Neural cell (in vitro differentiated cells): ENCODE measurements around the gene USP15. TPM values are rescaled to one million over a fixed set of nuclear protein-coding genes. Genes with fewer than 3 reads are reported as not detected.

Source experiments
- H2AFZ ChIP-seq: fragments of 200-600, 300-800 bp; sonication (generic), shearing (Covaris generic); 2 replicates; pipeline ENCODE4 v1.6.0; 2014; ENCODE audit warnings: low read depth, mild to moderate bottlenecking, antibody characterized with exemption, low read length, moderate library complexity
- H3F3A ChIP-seq: fragments of 200-600 bp; shearing (Covaris generic); 2 replicates; pipeline ENCODE4 v1.6.1; 2016; ENCODE audit warnings: mild to moderate bottlenecking, moderate library complexity, mixed read lengths, antibody characterized with exemption, low read length; ENCODE audit not compliant: insufficient read depth, poor library complexity, severe bottlenecking
- H3K27ac ChIP-seq: fragments of 200-600, 300-800 bp; sonication (generic), shearing (Covaris generic); 2 replicates; pipeline ENCODE4 v1.5.1; 2014; ENCODE audit warnings: mild to moderate bottlenecking, low read length, moderate library complexity
- H3K27me3 ChIP-seq: fragments of 300-800, 200-600 bp; sonication (generic), shearing (Covaris generic); 2 replicates; pipeline ENCODE4 v1.6.0; 2014; ENCODE audit warnings: mild to moderate bottlenecking, low read depth, low read length, moderate library complexity; ENCODE audit not compliant: insufficient read depth
- H3K36me3 ChIP-seq: fragments of 300-800, 200-600 bp; sonication (generic), shearing (Covaris generic); 2 replicates; pipeline ENCODE4 v1.5.1; 2014; ENCODE audit warnings: mild to moderate bottlenecking, antibody characterized with exemption, low read length, moderate library complexity; ENCODE audit not compliant: insufficient read depth
- H3K4me2 ChIP-seq: fragments of 300-800, 200-600 bp; sonication (generic), shearing (Covaris generic); 2 replicates; pipeline ENCODE4 v1.6.0; 2014; ENCODE audit warnings: mild to moderate bottlenecking, low read length
- H3K4me3 ChIP-seq: fragments of 300-800, 200-600 bp; sonication (generic), shearing (Covaris generic); 2 replicates; pipeline ENCODE4 v1.5.1; 2014; ENCODE audit warnings: mild to moderate bottlenecking, low read length, moderate library complexity
- H3K79me2 ChIP-seq: fragments of 200-600 bp; shearing (Covaris generic); replicated peaks from 2 replicates; pipeline ENCODE4 v1.6.0; 2014; ENCODE audit warnings: mild to moderate bottlenecking, low read length, moderate library complexity; ENCODE audit not compliant: insufficient read depth
- H3K9ac ChIP-seq: fragments of 300-800, 200-600 bp; sonication (generic), shearing (Covaris generic); 2 replicates; pipeline ENCODE4 v1.6.1; 2016; ENCODE audit warnings: mild to moderate bottlenecking, low read length, mixed read lengths
- H3K9me2 ChIP-seq: fragments of 200-600 bp; shearing (Covaris generic); 2 replicates; pipeline ENCODE4 v1.6.1; 2016; ENCODE audit warnings: mild to moderate bottlenecking, low read length, mixed read lengths; ENCODE audit not compliant: insufficient read depth
- H3K9me3 ChIP-seq: fragments of 200-600, 300-800 bp; sonication (generic), shearing (Covaris generic); 2 replicates; pipeline ENCODE4 v1.6.1; 2016; ENCODE audit warnings: mild to moderate bottlenecking, mixed run types, low read length, moderate library complexity, mixed read lengths
- H4K20me1 ChIP-seq: fragments of 200-600 bp; shearing (Covaris generic); 2 replicates; pipeline ENCODE4 v1.6.1; 2016; ENCODE audit warnings: mild to moderate bottlenecking, mixed run types; ENCODE audit not compliant: insufficient read depth
- CTCF ChIP-seq: fragments of 450-650 bp; IDR thresholded peaks from 2 replicates; pipeline ENCODE4 v1.5.1; 2014; ENCODE audit warnings: antibody characterized with exemption, mild to moderate bottlenecking, moderate library complexity; ENCODE audit not compliant: poor library complexity, severe bottlenecking
- EP300 ChIP-seq: fragments of 450-650 bp; conservative IDR thresholded peaks from 2 replicates; pipeline ENCODE4 v1.6.1; 2014; ENCODE audit warnings: antibody characterized with exemption, mild to moderate bottlenecking, moderate library complexity; ENCODE audit not compliant: poor library complexity, severe bottlenecking
- EZH2 ChIP-seq: fragments of 200-600, 300-800 bp; shearing (Covaris generic), sonication (generic); IDR thresholded peaks from 2 replicates; pipeline ENCODE4 v1.6.1; 2014; ENCODE audit warnings: antibody characterized with exemption, low read length, borderline replicate concordance, mild to moderate bottlenecking; ENCODE audit not compliant: insufficient read depth, poor library complexity, severe bottlenecking
- MXI1 ChIP-seq: fragments of 450-650 bp; conservative IDR thresholded peaks from 2 replicates; pipeline ENCODE4 v1.6.1; 2014; ENCODE audit warnings: antibody characterized with exemption, mild to moderate bottlenecking; ENCODE audit not compliant: poor library complexity, severe bottlenecking
- POLR2AphosphoS5 ChIP-seq: IDR thresholded peaks from 2 replicates; pipeline ENCODE4 v1.6.1; 2012
- RAD21 ChIP-seq: fragments of 450-650 bp; conservative IDR thresholded peaks from 2 replicates; pipeline ENCODE4 v1.6.1; 2014; ENCODE audit warnings: antibody characterized with exemption, mild to moderate bottlenecking, moderate library complexity
- REST ChIP-seq: IDR thresholded peaks from 2 replicates; pipeline ENCODE4 v1.6.1; 2012; ENCODE audit warnings: borderline replicate concordance
- SMC3 ChIP-seq: fragments of 450-650 bp; conservative IDR thresholded peaks from 2 replicates; pipeline ENCODE4 v1.6.1; 2014; ENCODE audit warnings: antibody characterized with exemption, mild to moderate bottlenecking, moderate library complexity; ENCODE audit not compliant: poor library complexity
- TAF1 ChIP-seq: IDR thresholded peaks from 2 replicates; pipeline ENCODE4 v1.6.1; 2012; ENCODE audit warnings: low read depth
- polyA plus RNA-seq: library from polyadenylated mRNA; depleted of rRNA; stranded (reverse); fragments of >200 nt; gene quantifications from 2 replicates; pipeline ENCODE4 v1.2.3, GENCODE V29; 2014

The USP15 gene
- polyA plus RNA-seq, 1 donor from 2014 or later: 113 TPM

- Histone ChIP-seq H3F3A (no peaks in the 10 kb centered on the region), H3K9me2 (no peaks in the 10 kb centered on the region), H4K20me1 (no peaks in the 10 kb centered on the region), H3K36me3 (peaks cover 8% of the 10 kb centered on the region), H3K4me3 (no peak overlapping the region), H2AFZ (no peak overlapping the region), H3K9ac (no peak overlapping the region), H3K27ac (no peak overlapping the region), H3K27me3 (no peaks in the 10 kb centered on the region), H3K4me2 (no peak overlapping the region), H3K79me2 (peaks cover 51% of the 10 kb centered on the region), H3K9me3 (no peaks in the 10 kb centered on the region)
- TF ChIP-seq EZH2 (no peak), SMC3 (no peak), CTCF (no peak), MXI1 (no peak), EP300 (no peak), RAD21 (no peak), POLR2AphosphoS5 (no peak), TAF1 (no peak), REST (no peak)
Observed at GRCh38 chr12:62291864-62292760, 31.9 kb downstream of the USP15 start.

GRCh38 chr12:62292761-62293344 is 32.6 kb downstream of the USP15 start:
- Histone ChIP-seq H3K4me2 (no peak overlapping the region), H4K20me1 (no peaks in the 10 kb centered on the region), H3K27ac (no peak overlapping the region), H3K9me2 (no peaks in the 10 kb centered on the region), H3K9me3 (no peaks in the 10 kb centered on the region), H3K4me3 (no peak overlapping the region), H3F3A (no peaks in the 10 kb centered on the region), H3K79me2 (peaks cover 45% of the 10 kb centered on the region), H3K36me3 (peaks cover 8% of the 10 kb centered on the region), H2AFZ (no peak overlapping the region), H3K9ac (no peak overlapping the region), H3K27me3 (no peaks in the 10 kb centered on the region)
- TF ChIP-seq SMC3 (no peak), MXI1 (no peak), CTCF (no peak), EP300 (no peak), RAD21 (no peak), EZH2 (no peak), TAF1 (no peak), REST (no peak)
